NT2/D1 (cell line): ENCODE results near the gene SLC24A3.

ENCODE experiments used
- SUZ12 ChIP-seq: IDR thresholded peaks from 2 replicates; pipeline ENCODE4 v1.6.1; 2011; ENCODE audit not compliant: insufficient read length, insufficient read depth; ENCODE audit errors: extremely low read depth
- YY1 ChIP-seq: IDR thresholded peaks from 2 replicates; pipeline ENCODE4 v1.6.1; 2011; ENCODE audit not compliant: insufficient read length, insufficient read depth

DNA sequence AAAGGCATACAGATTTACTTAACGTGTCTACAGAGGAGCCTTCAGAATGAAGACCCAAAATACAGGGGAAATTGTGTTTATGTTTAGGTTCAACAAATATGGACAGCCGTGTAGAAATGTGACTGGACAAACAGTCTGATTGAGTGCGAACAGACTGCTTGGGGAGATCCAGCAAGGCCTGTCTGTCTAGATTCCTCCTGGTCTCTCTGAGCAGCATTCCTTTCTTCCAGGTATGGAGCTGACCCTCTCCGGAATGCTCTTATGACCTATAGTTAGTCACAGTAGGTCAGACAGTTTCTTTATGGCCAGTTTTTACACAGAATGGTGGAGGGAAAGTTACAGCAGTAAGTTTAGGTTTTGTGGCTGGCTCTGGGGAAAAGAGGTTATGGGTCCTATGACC is 554.6 kb downstream of the SLC24A3 start:
- TF ChIP-seq YY1 = no peak
- no peak for TF ChIP-seq SUZ12
